GM18499 (cell line): ENCODE results near the gene OTP.
A peak's percentile ranks its signal among the peaks of the same experiment; 100 is the strongest.

Experiments used
- ATAC-seq: cut with Tn5 transposase; IDR thresholded peaks from one replicate; pipeline ENCODE4 v1.9.1; 2021; ENCODE audit warnings: moderate number of reproducible peaks; ENCODE audit not compliant: insufficient read depth, unreplicated experiment

Gene OTP

DNA sequence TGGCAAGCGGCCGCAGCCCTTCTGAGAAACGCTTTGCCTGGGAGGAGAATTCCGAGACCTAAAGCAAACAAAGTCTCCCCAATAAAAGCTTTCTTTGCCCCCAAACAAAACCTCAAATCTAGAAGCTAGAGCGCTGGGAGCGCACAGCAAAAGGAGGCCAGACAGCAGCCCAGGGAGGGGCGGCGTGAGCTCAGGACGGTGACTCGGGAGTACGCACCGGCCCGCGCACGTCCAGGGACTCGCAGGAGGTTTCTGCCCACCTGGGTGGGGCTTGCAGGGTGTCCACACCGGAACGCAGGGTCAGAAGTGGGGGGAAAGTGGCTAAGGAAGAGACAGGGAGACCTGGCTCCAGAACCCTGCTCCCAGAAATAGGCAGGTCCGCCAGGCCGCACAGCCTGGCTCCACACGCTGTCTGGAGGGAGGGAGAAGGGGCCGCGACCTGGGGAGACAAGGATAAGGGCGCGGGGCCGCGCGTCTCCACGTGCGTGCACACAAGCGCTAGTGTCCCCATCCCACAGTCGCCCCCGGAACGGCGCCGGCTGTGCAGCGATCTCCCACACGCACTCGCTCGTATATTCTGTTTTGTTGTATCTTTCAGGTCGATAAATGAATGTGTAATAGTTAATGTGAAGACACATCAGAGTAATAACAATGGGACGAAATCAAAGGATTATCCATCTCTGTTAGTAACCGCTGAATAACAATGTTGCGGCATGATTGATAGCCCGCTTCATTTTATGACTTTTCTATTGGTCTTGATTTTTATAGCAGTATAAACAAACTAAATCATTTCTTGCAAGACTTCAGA is 2.3 kb upstream of the OTP start:
- no peak for ATAC-seq

GRCh38 chr5:77638763-77639671 is 504 bp upstream of the OTP start:
- ATAC-seq = no peak

DNA sequence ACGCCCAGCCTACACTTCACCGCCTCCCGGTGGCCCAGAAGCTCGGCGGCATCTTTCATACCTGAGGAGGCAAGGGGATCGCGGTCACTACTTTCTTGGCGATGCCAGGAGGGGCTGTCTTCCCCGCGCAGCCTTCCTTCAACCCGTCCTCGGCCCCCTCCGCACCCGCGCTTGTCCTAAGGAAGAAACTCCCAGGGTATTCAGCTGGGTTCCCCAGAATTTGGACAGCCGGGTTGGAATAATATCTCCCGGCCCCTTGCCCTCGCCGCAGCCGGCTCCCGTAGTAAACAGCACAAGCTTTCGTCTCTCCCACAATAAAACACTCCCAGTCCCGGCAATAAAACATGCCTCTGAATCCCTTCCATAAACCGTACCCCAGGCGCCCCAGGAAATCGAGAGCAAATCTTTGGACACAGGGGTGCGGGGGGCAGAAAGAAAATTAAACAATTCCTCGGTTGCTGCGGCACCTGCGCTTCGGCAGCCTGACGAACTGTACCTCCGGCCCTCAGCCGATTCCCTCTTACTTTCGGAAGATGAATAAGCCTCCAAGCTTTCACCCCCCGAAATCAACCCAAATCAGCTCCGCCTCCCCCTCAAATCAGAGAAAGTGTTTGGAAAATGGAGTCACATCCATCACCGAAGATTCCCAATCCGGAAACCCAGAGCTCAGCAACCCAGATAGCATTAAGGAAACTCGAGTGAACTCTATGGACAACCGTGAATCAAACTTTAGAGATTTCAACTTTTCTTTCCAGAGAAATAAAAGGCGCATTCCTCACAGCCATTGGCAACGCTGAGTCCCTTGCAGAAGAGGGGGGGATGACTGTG is 1.1 kb downstream of the OTP start:
- ATAC-seq = no peak

DNA sequence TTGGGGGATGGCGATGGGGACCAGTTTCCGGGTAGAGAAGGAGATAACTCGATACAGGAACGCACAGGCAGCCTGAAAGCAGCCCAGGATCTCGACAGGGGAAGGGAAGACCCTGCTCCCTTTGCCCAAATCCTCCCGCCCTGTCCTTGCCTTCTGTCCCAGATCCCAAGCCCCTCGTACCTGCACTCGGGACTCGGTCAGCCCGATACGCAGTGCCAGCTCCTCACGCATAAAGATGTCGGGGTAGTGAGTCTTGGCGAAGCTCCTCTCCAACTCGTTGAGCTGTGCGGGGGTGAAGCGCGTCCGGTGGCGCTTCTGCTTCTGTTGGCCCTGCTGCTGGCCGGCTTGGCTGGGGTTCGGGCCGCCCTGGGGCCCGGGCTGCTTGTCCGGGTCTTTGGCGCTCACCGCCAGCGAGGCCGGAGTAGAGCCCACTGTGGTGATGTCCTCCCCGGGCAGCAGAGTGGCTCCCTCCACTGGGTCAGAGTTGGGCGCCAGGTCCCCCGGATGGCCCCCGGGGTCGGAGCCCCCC is 1.8 kb downstream of the OTP start:
- no peak for ATAC-seq

DNA sequence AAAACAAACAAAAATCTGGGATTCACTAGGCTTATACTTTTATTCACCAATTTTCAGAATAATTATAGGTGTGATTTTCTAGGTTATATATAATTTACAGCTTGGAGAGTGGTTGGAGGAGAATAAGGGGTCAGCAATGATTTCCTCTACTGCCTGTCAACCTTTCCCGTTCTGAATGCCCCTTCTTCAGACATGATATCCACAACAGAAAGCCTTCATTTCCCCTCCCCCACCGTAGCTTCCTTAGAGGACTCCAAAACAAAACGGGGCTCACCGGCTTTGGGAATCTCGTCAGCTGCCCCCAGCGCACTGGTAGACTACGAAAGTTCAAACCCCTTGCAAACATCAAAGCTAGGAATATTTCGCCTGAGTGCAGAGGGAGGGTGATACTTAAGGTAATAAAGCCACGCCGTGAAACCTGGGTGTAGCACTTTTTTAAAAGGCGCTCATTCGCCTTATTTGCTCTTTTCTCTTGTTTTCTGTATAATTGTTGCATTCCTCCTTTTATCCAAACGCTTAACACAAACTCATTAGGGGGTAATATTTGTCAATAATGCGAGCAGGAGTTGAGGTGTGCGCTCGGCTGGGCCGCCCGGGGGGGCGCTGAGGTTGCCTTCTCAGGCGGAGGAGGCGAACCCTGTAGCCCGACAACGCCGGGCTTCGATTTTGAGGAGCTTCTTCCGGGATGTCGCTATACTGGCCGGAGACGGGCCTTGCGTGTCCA is 2.4 kb downstream of the OTP start:
- no peak for ATAC-seq

- no peak for ATAC-seq
Measured at GRCh38 chr5:77635067-77635916, 3.2 kb downstream of the OTP start.

DNA sequence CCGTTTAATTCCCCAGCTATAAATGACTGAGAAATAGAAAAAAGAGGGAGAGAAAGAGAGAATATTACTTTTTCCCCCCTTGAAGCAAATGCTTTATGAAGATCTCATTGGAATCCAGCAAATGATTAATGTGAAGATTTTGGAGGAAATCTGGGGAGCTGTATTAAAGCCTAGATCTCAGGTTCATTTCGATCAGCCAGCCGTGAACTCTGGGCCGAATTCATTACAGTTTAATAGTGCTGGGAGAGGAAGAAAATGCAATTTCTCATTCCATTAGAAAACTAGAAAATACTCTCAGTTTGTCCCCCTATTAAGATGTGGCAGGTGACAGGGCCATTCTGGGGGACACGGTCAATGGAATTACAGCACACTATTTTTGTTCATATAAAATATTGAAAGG is 4.8 kb downstream of the OTP start:
- no peak for ATAC-seq

DNA sequence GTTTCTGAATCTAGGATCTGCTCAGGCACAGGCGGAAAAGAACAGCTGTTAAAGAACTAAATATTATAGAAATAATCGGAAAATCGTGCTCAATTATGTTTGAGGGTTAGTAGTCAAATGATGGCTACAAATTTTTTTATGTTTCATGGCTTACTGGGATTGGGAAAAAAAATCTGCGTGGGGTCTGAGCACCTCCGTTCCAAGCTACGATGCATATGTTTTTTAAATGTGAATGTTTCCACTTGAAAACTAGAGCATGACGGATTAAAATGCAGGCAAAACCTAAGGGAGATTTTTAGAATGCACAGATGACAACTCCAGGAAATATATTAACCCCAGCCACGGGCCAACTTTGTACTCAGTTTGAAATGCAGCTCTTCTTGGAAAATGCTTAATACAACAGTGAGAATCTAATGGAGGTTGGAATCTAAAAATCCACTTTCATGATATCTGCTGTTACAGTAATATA is 5.3 kb downstream of the OTP start:
- ATAC-seq = no peak

DNA sequence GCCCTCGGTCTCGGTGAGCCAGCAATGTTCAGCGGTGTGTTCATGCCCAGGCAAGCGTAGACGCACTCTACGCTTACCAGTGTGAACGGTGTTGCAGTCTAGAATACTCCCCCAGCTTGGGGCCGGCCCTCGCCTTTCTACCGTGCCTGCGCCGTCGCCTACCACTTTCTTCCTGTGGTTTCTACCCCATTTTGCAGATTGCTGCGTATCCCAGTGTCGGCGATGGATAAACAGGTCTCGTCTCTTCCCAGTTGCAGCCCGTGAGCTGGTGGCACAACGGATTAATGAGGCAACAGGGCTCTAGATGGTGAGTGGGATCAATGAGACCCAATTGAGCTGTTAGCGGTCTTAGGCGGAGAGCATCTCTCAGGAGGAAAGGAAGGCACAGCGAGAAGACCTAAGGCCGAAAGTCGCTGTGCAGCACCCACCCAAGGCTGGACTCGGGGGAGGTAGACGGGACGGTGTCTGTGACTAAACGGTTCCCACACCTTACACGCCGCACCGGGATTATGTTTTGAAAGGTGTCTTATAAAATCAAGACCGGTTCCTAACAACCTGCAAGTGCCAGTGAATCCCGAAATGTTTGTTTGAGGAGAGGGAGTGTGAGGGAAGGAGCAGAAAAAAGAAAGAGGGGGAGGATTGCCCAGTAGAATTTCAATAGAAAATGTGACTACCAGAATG is 5.8 kb downstream of the OTP start:
- ATAC-seq = no peak

DNA sequence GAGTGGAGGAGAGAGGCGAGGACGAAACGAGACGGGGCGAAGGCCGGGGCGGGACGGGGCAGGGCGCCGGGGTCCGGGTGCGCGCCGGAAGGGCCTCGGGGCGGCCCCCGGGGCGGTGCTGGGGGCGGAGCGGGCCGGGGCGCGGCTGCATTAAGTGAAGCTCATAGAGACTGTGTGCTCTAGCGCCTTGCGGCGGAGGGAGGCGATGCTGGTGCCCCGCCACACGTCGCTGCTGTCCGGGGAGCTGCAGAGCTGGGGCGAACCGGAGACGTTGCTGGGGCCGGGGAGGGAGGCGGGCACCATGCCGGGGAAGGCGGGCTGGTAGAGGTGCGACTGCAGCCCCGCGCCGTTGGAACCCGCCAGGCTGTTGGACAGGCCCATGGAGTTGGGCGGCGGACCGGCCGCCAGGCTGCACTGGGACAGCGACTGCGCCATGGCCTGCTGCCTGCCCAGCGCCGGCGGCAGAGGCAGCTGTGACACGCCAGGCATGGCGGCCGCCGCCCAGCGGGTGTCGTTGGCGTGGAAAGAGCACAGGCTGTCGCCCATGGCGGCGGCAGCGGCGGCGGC is 8.3 kb downstream of the OTP start:
- peak; percentile 62 for ATAC-seq

DNA sequence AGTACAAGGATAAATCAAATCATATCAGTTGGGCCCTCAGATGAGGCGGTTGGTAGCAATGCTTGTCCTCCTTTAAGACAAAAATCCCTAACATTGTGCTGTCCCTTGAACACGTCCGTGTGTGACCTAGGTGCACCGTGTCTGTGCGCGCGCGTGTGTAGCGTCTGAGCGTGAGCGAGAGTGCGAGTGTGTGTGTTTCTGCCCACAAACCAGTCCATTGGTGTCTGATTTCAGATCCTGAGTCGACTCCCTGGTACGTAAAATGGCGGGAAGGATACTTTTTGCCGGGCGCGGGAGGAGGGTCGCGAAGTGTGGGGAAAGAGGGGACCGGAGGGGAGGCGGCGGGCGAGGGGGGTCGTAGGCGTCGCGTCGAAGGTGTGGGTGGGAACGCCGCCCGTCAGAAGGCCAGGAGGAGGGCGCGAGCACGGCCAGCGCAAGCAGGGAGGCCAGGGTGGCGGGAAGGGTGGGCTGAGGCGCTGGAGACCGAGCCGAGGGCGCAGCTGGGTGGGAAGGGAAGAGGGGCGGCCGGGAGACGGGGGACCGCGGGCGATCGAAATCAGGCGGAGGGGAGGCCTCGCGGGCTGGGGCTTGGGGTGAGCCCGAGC is 8.9 kb downstream of the OTP start:
- ATAC-seq = no peak

GRCh38 chr5:77628840-77629508 is 9.5 kb downstream of the OTP start:
- no peak for ATAC-seq

GRCh38 chr5:77627869-77628674 is 10.4 kb downstream of the OTP start:
- no peak for ATAC-seq

DNA sequence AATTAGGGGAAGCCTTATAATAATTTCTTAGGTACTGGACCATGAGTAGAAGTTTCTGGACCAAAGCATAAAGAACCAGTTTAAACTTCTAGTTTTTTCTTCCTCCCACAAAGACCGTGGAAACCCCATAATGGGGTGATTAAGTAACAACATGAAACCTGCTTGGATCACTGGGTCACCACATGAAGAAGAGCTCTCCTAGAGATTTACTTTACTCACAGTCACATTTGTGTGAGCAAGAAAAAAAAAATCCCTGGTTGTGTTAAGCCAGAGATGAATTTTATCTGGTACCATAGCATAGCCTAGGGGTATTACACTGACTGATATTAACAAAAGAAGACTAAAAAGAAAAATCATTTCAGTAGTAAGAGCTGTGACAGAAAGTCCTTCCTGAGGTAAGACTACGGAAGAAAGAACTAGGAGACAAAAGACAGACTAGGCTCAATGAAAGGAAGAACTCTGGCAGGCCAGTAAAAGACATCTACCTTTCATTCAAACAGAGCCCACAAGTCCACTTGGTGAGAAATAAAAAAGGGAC is 15.2 kb downstream of the OTP start:
- ATAC-seq = no peak

DNA sequence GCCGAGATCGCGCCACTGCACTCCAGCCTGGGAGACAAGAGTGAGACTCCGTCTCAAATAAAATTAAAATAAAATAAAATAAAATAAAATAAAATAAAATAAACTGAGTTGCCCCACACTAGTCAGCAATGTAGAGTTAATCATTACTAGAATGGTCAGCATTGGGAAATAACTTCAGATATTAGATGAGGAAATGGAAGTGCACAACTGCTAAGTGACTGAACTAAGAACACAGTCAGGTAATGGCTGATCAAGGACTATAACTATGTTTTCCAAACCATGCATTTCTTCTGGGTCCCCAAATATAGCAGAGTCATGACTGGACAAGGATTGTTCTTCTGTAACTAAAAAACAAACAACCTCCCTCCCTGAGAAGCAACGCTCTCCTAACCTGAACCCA is 17.1 kb downstream of the OTP start:
- ATAC-seq = no peak

DNA sequence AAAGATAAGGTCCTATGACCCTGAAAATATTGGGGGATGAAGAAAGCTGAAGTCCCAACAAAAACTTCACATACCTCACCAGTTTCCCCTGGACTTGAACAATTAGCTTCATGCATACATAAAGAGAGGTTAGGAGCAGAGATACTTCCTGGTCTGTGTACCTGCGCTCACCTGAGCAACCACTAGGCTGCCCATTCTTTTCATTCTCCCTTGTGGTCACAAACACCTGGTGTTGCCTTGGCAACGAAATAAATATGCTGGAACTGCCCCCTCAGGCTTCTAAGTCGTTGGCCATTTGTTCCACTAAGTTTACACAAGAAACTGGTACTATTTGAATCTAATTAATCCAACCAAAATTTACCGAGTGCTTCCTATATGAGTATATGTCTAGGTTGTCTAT is 18.1 kb downstream of the OTP start:
- no peak for ATAC-seq
